ENCODE measurements around the gene ARID3A. TPM values are rescaled to one million over a fixed set of nuclear protein-coding genes. Genes with fewer than 3 reads are reported as not detected.

Gene ARID3A
- total and polyA plus RNA-seq, 2 of the 13 experiments (the other 11 are each of a cell fraction or from before 2014, with no cell fraction given) = 71.3 to 77.9 TPM

- TF ChIP-seq ZFY (CRISPR knock-in tag; IDR thresholded peaks at IDR 0.05) = no peak
- no peak for TF ChIP-seq MLLT10 (CRISPR knock-in tag; IDR thresholded peaks at IDR 0.05)
- TF ChIP-seq REPIN1 (CRISPR knock-in tag; IDR thresholded peaks at IDR 0.05; ENCODE audit: borderline replicate concordance, low read depth) = peak; percentile 49; the same call in 1 of the 2 replicates
- no peak; the same call in none of the 2 replicates for TF ChIP-seq MYC (CRISPR knock-in tag; IDR thresholded peaks at IDR 0.05; ENCODE audit: borderline replicate concordance)
- no peak for TF ChIP-seq ZBTB10 (CRISPR knock-in tag; IDR thresholded peaks at IDR 0.05; ENCODE audit: borderline replicate concordance)
- peak; percentile 36; the same call in 1 of the 2 replicates for TF ChIP-seq CSRNP1 (CRISPR knock-in tag; IDR thresholded peaks at IDR 0.05)
- TF ChIP-seq ZNF597 (CRISPR knock-in tag; IDR thresholded peaks at IDR 0.05) = no peak
- TF ChIP-seq ZMYM4 (CRISPR knock-in tag; IDR thresholded peaks at IDR 0.05) = no peak
- TF ChIP-seq FOXP4 (CRISPR knock-in tag; IDR thresholded peaks at IDR 0.05) = 0 out of 2 replicates have a peak, but pooled peaks have one; percentile 1
- peak; percentile 77; the same call in 1 of the 2 replicates for TF ChIP-seq ZC3H13 (CRISPR knock-in tag; IDR thresholded peaks at IDR 0.05)
- TF ChIP-seq KDM3A (CRISPR knock-in tag; IDR thresholded peaks at IDR 0.05; ENCODE audit: low read depth) = 0 out of 2 replicates have a peak, but pooled peaks have one; percentile 34
- TF ChIP-seq TFDP2 (CRISPR knock-in tag; IDR thresholded peaks at IDR 0.05) = peak; percentile 42; the same call in 1 of the 2 replicates
- peak; percentile 59; the same call in 1 of the 2 replicates for TF ChIP-seq ZNF576 (CRISPR knock-in tag; IDR thresholded peaks at IDR 0.05)
- no peak for TF ChIP-seq TFE3 (CRISPR knock-in tag; IDR thresholded peaks at IDR 0.05)
These were observed 1.2 kb upstream of the ARID3A start (continued) for GRCh38 chr19:924553-925086.

All from HepG2 (cell line).